GM18502 (cell line): Measurements from ENCODE around the gene GRIK1.

Experiments
- ATAC-seq: cut with Tn5 transposase; IDR thresholded peaks from one replicate; pipeline ENCODE4 v1.9.1; 2021; ENCODE audit warnings: mild to moderate bottlenecking; ENCODE audit not compliant: unreplicated experiment, poor library complexity

GRIK1 gene

DNA sequence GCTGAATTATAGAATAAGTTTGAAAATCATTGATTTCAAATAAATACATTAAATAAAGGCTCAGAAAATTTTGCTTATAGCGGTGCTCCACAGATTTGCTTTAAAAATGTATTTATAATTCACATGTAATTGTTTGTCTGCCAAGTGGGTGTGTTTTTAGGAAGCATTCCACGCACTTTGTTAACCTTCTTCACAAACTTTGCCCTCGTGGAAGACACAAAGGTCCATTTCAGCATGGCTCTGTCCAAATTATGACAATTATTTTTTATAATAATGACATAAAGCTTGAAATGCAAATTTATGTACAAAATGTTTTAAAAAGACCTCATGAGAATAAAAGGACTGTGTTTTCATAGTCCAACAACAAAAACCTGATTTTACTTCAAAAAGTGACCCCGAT, 146.1 kb downstream of the GRIK1 start:
- no peak for ATAC-seq

DNA sequence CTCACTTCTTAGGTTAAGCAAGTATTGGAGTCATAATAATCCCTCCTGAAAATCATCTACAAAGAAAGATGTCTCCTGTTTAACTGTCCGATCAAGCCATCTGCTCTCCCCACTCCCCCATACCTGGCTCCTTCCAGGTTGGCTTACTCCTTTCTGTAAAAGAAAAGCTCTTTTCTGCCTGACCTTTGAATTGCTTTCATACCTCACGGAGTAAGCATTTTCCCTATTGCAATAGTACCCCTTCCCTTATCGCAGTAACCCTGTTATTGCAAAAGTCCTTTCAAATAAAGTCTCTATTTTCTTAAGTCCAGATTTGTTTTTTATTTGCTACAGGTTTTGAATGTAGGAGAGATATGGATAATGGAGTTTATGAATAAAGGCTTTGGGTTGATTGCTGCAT, 150.4 kb downstream of the GRIK1 start:
- ATAC-seq: no peak

DNA sequence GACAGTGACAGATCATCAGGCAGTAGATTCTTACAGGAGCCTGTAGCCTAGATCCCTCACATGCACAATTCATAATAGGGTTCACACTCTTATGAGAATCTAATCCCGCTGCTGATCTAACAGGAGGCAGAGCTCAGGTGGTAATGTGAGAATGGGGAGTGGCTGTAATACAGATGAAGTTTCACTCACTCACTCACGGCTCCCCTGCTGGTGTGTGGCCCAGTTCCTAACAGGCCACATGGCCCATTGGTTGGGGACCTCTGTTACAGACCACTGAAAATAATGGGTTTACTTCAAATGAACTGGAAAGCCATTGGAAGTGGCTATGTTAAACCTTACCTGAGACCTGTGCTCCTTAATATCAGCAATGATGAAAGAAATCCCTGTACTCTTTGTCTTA, 151.0 kb downstream of the GRIK1 start:
- no peak for ATAC-seq

DNA sequence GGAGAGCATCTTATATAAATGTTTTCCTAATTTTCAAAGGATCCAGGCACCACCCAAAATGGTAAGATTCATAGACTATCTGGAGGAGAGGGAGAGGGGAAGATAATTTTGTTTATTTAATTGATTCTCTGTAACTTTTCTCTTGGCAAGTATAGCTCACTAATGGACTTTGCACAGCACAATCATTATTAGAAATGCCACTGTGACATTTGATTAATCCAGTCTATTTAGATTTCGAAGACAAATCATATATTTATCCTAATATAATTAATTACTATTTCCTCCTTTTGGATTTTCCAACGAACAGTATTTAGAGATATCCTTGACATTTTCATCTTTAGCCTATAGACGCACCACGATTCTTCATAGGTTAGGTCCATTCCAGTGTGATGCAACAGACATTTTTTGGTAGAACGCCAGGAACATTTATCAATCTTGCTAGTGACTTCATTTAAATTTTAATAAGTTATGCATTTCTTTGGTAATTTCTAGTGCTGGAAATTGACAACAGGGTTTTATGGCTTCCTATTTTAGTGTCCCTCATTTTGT, 152.4 kb downstream of the GRIK1 start:
- no peak for ATAC-seq

DNA sequence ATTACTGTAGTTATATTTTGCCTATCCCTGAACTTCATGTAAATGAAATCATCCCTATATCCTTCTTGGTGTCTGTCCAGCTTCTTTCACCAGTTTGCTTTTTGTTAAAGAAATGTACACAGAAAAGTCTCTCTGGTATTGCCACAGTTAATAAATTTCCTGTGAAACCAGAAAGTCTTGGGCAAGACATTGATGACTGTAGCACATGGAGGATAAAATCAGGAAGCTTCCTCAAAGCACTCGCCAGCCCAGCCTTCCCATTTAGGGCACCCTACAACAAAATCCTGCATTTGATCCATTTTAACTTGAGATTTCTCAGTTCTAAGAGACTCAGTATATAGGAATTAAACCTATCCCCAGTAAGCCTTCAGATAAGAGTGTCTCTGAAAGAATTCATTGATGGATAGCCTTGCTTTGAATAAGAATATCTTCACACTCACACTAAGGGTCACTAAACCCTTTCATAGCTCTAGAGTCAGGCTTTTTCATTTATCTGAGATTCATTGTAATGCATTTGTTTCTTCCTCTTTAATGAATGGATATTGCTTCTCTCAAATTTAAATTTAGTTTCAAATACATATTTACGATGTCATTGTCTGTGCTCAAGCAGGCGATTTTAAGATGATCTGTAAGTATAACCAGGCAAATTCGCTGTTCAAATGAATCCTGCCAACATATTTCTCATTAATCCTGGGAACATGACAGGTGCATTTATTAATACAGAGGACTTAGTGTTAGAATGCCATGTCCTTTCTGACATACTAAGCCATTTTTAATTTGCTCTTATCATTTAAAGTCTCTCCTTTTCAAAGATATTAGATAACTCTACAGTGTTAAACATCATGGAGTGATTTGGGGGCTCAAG, 153.1 kb downstream of the GRIK1 start:
- ATAC-seq: no peak

DNA sequence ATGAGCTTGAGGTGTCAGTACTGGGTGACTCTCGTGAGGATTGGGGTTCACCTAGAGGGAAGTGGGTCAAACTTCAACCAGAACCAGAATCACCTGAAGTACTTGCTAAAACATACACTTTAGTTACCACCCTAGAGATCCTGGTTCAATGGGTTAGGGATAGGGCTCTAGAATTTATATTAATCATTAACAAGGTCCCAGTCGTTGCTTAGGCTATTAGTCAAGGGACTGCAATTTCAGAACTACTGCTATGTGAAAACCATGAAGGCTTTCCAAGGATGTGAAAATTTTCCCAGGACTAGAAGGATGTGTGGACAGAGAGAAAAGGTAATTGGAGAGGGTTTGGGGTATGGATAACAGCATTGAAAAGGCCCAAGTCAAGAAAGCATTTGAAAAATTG, 162.6 kb downstream of the GRIK1 start:
- ATAC-seq: no peak

DNA sequence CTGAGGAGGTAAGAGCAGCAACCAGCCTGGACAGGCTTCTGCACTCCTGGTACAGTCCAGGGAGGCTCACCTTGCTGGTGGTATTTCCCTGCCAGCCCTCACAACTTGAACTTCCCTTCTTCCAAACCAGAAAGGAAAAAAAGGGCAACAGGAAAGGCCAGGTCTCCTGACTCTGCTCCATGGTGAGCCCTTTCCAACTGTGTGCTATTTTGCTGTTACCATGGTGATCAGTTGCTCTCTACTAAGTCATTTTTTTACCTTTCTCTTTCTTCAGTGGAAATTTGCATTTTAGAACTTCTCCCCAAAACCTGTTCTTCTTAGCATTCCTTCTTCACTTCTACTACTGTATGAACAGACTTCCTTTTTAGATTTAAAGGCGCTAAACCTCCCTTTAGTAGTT, 164.3 kb downstream of the GRIK1 start:
- ATAC-seq: no peak

DNA sequence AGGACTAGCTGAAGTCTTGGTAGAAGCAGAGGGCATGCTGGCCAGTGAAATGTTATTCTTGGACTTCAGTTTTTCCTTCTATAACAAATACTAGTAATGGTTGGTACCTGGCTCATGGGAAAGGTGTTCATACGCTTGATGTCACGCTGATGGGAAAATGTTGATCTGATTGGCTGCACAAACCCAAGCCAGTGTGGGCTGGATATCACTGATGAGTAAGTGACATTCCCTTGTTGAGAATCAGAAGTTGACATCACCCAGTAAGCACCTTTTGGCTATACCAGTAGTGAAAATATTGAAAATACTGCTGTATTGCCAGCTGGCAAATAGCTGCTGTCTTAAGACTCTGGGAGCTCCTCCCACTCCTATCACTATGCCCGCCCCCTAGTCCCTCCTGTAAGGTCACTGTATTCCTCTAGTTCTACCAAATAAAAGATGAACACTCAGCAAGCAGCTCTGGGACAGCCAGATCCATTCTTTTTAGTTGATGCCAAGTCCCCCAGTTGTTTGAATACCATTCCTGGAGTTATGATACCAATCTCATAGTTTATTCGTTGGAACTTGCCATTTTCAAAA, 168.2 kb downstream of the GRIK1 start:
- no peak for ATAC-seq

DNA sequence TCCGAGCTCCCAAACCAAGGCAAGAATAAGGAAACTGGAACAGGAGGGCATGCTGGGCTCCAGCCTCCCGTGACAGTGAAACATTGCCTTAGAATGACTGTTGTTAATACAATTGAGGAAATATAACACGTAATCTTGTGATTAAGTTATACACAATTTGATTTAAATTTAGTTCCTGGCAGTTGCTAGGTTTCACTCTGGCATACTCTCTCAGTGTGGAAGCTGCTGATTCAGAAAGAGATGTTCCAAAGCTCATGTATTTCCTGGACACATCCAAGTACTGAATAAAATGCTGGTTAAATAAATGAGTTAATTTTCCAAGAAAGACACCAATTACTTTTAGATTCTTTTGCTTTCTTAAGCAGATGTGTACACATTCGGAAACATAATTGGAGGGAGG, 176.1 kb downstream of the GRIK1 start:
- ATAC-seq: no peak

DNA sequence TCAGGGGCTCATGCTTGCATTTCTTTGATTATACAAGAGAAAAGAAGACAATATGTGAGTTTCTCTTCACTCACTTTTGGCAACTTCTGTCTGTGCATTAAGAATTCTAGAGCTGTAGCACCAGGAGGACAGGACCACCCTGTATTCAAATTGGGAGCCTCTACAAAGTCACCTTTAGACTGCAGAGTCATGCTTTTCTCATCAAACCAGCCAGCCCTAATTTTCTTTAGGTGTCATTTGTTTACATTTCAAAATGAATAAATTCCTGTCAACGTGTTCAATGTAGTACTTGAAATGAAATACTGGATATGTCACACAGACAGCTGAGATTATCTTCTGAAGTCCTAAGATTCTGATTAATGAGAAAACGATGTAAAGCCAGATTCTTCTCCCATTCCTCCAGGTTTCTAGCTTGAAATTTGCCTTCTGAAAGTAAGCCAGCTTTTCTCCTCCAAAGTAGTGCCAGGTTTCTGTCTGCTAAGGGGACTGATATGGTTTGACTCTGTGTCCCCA, 177.2 kb downstream of the GRIK1 start:
- ATAC-seq: no peak

DNA sequence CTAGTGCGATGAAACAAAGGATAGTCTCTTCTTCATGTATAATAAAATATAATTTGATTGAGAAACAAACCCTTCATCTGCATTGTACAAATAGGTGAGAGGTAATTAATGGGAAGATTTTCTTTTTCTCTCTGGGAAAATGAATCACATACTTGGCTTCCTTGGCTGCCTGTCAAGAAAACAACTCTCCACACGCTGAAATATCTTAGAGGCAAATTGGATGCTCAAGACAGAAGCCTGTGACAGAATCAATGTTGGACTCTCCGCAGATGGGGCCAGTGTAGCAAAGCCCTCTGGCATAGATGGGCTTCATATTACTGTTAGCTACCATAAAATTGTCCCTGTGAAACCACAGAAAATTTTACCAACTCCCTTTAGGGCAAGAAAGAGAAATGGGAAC, 186.6 kb downstream of the GRIK1 start:
- ATAC-seq: no peak

DNA sequence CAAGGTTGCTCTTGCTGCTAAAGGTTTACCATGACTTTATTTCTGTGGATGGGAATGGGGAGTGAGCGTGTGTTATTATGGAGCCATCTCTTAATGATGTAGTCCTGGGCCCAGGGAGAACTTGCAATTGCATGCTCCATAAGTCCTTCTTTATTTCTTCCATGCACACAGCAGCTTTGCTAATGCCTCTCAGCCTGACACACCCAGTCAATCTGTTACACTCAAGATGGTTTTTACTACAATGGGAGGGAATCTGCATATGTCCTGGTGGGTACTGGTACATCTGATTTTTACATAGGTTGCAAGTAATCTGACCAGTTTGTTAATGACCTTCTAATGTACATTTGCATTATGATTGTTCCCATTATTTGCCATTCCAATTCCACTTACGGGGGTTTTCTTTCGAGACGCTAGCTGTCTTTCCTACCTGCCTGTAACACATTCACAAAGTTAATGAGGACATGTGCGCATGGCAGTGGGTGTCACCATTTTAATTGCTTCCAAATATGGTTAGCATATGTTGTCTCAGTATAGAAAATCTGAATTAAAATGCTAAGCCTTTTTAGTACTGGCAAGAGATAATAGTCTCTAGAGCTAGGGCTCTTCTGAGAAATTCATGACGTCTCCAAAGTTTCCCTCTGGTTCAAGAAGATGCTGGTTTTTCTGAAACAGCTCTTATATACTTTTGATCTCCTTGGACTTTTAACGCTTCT, 188.2 kb downstream of the GRIK1 start:
- ATAC-seq: no peak

DNA sequence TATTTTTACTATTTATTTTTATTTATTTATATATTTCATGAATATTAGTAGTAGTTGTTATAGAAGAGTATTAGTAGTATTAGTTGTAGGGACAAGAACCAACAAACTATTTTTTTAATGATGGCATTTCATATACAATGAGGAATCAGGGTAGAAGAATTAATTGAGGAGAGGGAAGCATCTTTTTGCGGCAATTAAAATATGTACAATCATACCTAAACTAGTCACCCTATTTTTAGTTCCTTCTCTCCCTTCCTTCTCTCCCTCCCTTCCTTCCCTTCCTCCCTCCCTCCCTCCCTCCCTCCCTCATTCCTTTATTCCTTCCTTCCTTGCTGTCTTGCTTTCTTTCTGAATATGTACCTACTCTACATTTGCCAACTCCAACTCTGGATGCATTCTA, 189.8 kb downstream of the GRIK1 start:
- ATAC-seq: no peak

DNA sequence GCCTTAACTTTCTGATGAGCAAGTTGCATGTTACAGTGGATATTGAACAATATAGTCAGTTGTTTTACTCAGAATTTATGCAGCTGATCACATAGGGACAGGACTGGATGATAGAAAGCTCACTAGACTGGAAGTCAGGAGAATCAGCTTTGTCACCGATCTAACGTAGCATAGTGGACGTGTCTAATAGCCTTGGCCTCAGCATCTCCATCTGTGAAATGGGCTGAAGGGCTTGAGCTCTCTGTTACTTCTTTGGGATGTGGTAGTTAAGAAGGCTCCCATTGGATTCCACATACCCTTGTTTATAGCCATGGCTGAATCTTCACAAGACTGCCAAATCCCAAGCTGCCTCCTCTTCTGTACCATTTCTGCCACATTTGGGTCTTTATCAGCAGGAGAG, 190.6 kb downstream of the GRIK1 start:
- ATAC-seq: no peak

DNA sequence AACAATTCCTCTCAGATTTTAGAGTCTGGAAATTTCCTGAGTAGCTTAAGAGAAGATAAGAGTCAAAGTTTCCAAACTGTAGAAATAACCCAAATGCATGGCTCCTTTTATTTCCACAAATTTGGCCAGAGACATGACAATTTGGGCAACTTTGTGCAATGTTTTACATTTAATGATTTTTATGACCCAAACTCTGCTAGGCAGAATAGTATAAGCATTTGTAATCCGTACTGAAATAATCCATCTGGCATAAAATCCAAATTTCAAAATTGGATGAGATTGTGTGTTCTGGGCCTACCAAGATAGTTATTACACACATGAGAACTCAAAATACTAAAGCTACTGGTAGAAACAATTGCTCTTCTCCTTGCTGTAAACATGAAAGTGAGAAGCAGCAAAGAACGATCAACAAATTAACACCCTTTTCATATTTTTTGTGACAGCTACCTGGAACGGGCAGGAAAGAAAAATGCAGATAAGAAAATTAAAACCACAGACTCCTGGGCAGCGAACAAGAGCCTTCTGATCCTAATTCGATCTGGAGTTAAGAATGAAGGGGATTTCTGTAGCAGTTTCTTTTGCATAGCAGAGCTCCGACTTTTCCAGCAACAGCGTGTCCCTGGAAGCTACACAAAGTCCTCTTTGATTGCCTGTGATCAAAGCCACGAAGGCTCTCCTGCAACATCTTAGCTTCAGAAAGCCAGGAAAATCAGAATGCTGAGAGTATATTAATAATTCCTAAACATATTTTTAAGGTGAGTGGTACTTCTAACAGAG, 191.2 kb downstream of the GRIK1 start:
- ATAC-seq: no peak

DNA sequence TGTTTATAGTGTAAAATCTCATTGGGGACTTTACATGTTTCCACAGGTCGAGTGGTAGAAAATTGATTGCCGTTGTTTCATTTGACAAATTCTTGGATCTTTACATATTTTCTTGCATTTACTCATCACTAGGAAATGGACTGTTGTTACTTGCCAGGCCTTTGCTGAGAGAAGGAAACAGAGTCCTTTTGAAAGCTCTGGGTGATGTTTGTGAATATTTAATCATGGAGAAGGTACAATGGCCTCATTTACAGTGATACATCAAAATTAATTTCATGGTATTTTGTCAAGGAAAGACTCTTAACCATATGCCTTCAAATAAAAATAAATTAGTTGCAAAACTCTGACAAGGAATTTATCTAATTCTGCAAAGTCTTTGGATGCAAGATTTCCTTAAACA, 198.0 kb downstream of the GRIK1 start:
- ATAC-seq: no peak

DNA sequence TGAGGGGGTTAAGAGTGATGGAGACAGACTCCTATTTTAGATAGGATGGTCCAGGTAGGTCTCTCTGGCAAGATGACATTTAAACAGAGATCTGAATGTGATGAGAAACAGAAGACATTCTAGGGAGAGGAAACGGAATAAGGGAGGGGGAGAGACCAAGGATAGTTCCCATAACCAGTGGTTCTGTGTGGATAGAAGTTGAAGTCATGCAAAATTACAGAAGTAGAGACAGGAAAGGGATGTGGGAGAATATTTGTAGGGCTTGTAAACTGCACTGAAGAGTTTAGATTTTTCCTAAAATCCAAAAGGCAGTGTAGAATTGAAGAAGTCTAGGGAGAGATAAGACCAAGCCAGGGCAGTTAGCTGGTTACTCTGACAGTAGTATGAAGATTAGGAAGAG, 200.6 kb downstream of the GRIK1 start:
- ATAC-seq: no peak

DNA sequence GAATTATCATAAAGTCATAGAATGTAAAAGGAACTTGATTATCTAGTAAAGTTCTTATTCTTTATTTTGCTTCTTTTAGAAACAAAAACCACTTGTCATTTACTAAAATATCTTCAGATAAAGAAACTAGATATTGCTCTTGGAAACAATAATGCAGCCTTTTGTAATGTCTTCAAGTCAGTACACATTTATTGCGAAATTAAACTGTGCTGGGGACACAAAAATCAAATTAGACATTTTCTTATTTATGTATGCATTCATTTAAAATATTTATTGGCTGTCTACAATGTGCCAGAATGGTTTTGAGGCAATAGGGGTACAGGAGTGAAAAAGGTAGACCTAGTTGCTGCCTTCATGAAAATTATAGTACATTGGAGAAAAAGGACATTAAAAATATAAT, 201.1 kb downstream of the GRIK1 start:
- ATAC-seq: no peak

DNA sequence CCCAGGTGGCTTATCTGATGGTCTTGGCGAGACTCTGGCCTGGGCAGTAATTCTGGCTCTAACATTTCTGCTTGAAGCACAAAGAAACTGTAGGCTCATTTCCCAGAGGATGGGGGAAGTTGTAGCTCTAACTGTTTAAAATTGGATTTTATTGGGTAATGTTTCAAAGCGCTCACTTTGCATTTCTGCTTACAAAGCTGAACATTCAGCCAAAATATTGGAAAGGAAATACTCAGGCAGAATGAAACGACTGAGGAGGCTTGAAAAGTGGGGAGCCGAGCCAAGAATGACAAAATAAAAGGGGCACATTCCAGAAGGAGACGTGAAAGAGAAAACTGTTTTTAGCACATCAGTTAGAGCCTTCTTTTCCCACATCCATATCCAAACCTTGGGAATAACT, 202.6 kb downstream of the GRIK1 start:
- ATAC-seq: no peak

DNA sequence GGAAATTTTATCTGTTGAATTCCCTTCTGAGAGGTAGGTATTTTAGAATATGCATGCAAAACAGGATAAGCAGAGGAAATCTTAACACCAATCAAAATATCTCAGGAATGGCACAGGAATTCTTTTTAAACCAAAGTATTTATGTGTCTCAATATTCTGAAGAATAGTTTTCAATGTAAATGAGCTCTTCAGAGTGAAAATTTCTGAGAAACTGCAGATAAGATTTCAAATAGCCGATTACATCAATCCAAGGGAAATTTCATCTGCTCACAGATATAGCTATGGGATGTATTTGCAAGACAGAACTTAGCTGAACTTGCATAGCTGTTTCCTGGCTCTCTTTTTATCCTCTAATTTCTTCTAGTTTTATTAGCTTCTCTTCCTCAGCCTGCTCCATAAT, 209.5 kb downstream of the GRIK1 start:
- no peak for ATAC-seq
